K562 (cell line): ENCODE results near the gene BEST4.

ENCODE experiments used
- CTCF ChIP-seq, 3 experiments: IDR thresholded peaks in 2 of 3; conservative IDR thresholded peaks in 1 of 3; 2 replicates each; pipeline ENCODE4 v1.5.1; 2011 to 2012; ENCODE audit warnings: low read length in 3 of 3, mild to moderate bottlenecking in 3 of 3, control low read depth in 2 of 3, improper control_type of control experiment in 1 of 3, inconsistent platforms in 1 of 3, low read depth in 1 of 3, mixed read lengths in 1 of 3, moderate library complexity in 1 of 3; ENCODE audit not compliant: insufficient read depth in 2 of 3
- FOXJ3 ChIP-seq: sonication (generic); formaldehyde crosslinking; IDR thresholded peaks from 2 replicates; pipeline ENCODE4 v1.4.0; 2020; ENCODE audit warnings: mild to moderate bottlenecking, missing genetic modification reagents
- HMGXB4 ChIP-seq: sonication (generic); formaldehyde crosslinking; IDR thresholded peaks from 2 replicates; pipeline ENCODE4 v1.8.1; 2023; ENCODE audit warnings: mild to moderate bottlenecking, missing genetic modification reagents
- MAX ChIP-seq: sonication (generic); formaldehyde crosslinking; IDR thresholded peaks from 2 replicates; pipeline ENCODE4 v1.9.0; 2022; ENCODE audit warnings: mild to moderate bottlenecking, missing genetic modification reagents
- RBM14 ChIP-seq: fragments of 200-400 bp; formaldehyde crosslinking; IDR thresholded peaks from 2 replicates; pipeline ENCODE4 v1.6.1; 2018; ENCODE audit warnings: low read depth, mild to moderate bottlenecking, low read length, moderate library complexity, borderline replicate concordance; ENCODE audit not compliant: insufficient read depth

- peak; percentile 60 for TF ChIP-seq HMGXB4 (CRISPR knock-in tag)
- TF ChIP-seq CTCF (IDR thresholded peaks at IDR 0.05 in 2 of 3, conservative IDR thresholded peaks at IDR 0.05 in 1 of 3; ENCODE audit: insufficient read depth in 2 of 3, low read depth in 1 of 3, low read length in 3 of 3): no peak
- 0 out of 2 replicates have a peak, but pooled peaks have one; percentile 94 for TF ChIP-seq RBM14
- TF ChIP-seq MAX (CRISPR knock-in tag): no peak
- no peak for TF ChIP-seq FOXJ3 (CRISPR knock-in tag)
These were observed 11.8 kb downstream of the BEST4 start for GRCh38 chr1:44775930-44776729.
